Heart right ventricle (tissue), 16 donors: ENCODE data around the gene RPL18A. TPM values are rescaled to one million over a fixed set of nuclear protein-coding genes. Genes with fewer than 3 reads are reported as not detected.

Experiments used
- ATAC-seq, 8 donors: fragments of 200-7000 bp; cut with Tn5 transposase; one replicate each; pipeline ENCODE4 v1.9.1; 2020; ENCODE audit warnings: mild to moderate bottlenecking in 8 of 8, moderate library complexity in 8 of 8, moderate number of reproducible peaks in 1 of 8
- DNase-seq, 2 donors: peaks; one replicate each; pipeline ENCODE4 v3.0.0-alpha.2; 2020
- H3K27ac ChIP-seq, 10 donors: fragments of 200-600 bp; sonication (generic) in 2 of 10; one replicate each; pipeline versions ENCODE4 v1.5.0 to v1.8.0; 2020 to 2022; ENCODE audit warnings: mild to moderate bottlenecking in 3 of 10
- H3K27me3 ChIP-seq, 7 donors: fragments of 200-600 bp; one replicate each; pipeline ENCODE4 v1.8.0; 2021 to 2022; ENCODE audit warnings: mild to moderate bottlenecking in 2 of 7
- H3K36me3 ChIP-seq, 9 donors: fragments of 200-600 bp; sonication (generic) in 1 of 9; one replicate each; pipeline versions ENCODE4 v1.5.0 to v1.8.0; 2020 to 2022; ENCODE audit warnings: mild to moderate bottlenecking in 2 of 9
- H3K4me1 ChIP-seq, 9 donors: fragments of 200-600 bp; sonication (generic) in 1 of 9; one replicate each; pipeline versions ENCODE4 v1.5.0 to v1.8.0; 2020 to 2022; ENCODE audit warnings: mild to moderate bottlenecking in 4 of 9
- H3K4me3 ChIP-seq, 10 donors: fragments of 200-600 bp; sonication (generic) in 2 of 10; one replicate each; pipeline versions ENCODE4 v1.5.0 to v1.8.0; 2020 to 2022; ENCODE audit warnings: mild to moderate bottlenecking in 7 of 10, moderate library complexity in 2 of 10
- H3K9me3 ChIP-seq, 11 donors: fragments of 200-600 bp in 10 of 11; sonication (generic) in 2 of 11; one replicate each; pipeline versions ENCODE4 v1.5.0 to v1.8.0; 2013 to 2022; ENCODE audit warnings: mild to moderate bottlenecking in 2 of 11, control low read depth in 1 of 11, moderate library complexity in 1 of 11
- CTCF ChIP-seq, 9 donors: fragments of 200-600 bp; sonication (generic) in 2 of 9; IDR thresholded peaks; one replicate each; pipeline versions ENCODE4 v1.5.0 to v1.8.0; 2021 to 2022; ENCODE audit warnings: antibody characterized with exemption in 9 of 9, mild to moderate bottlenecking in 5 of 9, moderate library complexity in 1 of 9
- WGBS, 2 donors: extraction: QIAGEN DNeasy Blood & Tissue Kit; methylation state at CpG; one replicate each; pipeline ENCODE4 v1.1.7; 2013; ENCODE audit warnings: inconsistent platforms in 1 of 2; 5-methylcytosine and 5-hydroxymethylcytosine counted together
- intact Hi-C, 10 donors: fragments of 100-400 bp; cut with DNase I; formaldehyde crosslinking; loops; one replicate each; pipeline versions ENCODE4 v1.11.1 to v1.14.2; 2022
- polyA plus RNA-seq, 2 donors: library from polyadenylated mRNA; stranded (reverse); fragments of 200-250 nt; gene quantifications; one replicate each; pipeline ENCODE4 v1.2.3, GENCODE V29; 2013
- total RNA-seq, 10 donors: library from RNA; stranded (reverse); fragmentation: NEBNext Ultra II Directional in 3 of 10; extraction: Animal tissue kit (Norgen Biotek cat#: 25700) in 3 of 10; gene quantifications; one replicate each; pipeline versions ENCODE4 v1.2.1 to v1.2.4, GENCODE V29; 2021 to 2023
- donor health status: Arrhythmogenic right ventricular cardiomyopathy.
- donor health status: ischemic (EF 13 %, LVEDD 7.1; RV severe dilation, severe dysfunction).
- donor health status: healthy with polysubstance abuse.
- donor health status: DM: no; HTN: yes; CAD: no.
- donor health status: DM: no; HTN: no; CAD: no.
- donor health status: ischemic (EF 25% LVEDD 6.9; RV normal size, moderate dysfunction).
- donor health status: ischemic (EF 25% LVEDD 5.7; RV mildly dilated, moderate dysfunction).
- donor health status: healthy.
- donor health status: DM: yes; HTN: yes; CAD: no.
- donor health status: Ischemic cardiomyopathy.
- donor health status: ischemic (EF 35%, LVEDD 5.7; RV mildly dilated, moderate dysfunction).
- donor health status: nonischemic (EF 11% LVEDD 7.7; RV severe dilation, severe dysfunction).
- donor health status: DM: yes; HTN: yes; CAD: no.
- donor health status: PGD.
- donor health status: ischemic (EF 29% LVEDD 5.4; RV normal size, mild dysfunction).
- donor health status: nonischemic (EF 23%, LVEDD 6.1; RV moderate dilation, normal function).

RPL18A gene
- total and polyA plus RNA-seq, 12 donors, result 623 to 2,570 (median 686) TPM

GRCh38 chr19:17909003-17909732 is 49.5 kb downstream of the RPL18A start:
- H3K4me3 ChIP-seq, result no peak overlapping the region
- 57 to 71% methylated on average over 7 of the region's 7 CpGs for WGBS, 2 donors
- ATAC-seq, result no peak
- TF ChIP-seq CTCF (IDR thresholded peaks at IDR 0.05), result no peak
- H3K4me1 ChIP-seq, result no peaks in the 10 kb centered on the region
- no peaks in the 10 kb centered on the region for H3K36me3 ChIP-seq
- no peak overlapping the region for H3K27ac ChIP-seq
- H3K27me3 ChIP-seq, result peaks cover 0 to 21% (median 6%) of the 10 kb centered on the region in 7 donors
- no peak for DNase-seq
- intact Hi-C loops, result no loop called here
- H3K9me3 ChIP-seq, result peaks cover 0 to 40% (median 20%) of the 10 kb centered on the region in 11 donors

- intact Hi-C loops, result no loop called here
- Histone ChIP-seq H3K27me3 (peaks cover 0 to 26% (median 5%) of the 10 kb centered on the region in 7 donors), H3K36me3 (no peaks in the 10 kb centered on the region), H3K4me3 (no peak overlapping the region), H3K27ac (no peak overlapping the region), H3K9me3 (peaks cover 0 to 43% (median 20%) of the 10 kb centered on the region in 11 donors), H3K4me1 (no peaks in the 10 kb centered on the region)
- 76 to 81% methylated on average over 11 of the region's 11 CpGs for WGBS, 2 donors
- TF ChIP-seq CTCF (IDR thresholded peaks at IDR 0.05), result no peak
- ATAC-seq (no peak), DNase-seq (no peak)
Measured at GRCh38 chr19:17910791-17911360, 51.2 kb downstream of the RPL18A start.

Other genes starting within 250 kb of the RPL18A start
- gene UNC13A, start 171.6 kb upstream of the RPL18A start, total RNA-seq, result under 1 TPM in 8 of 10 donors, not detected in 2; 0.02 to 0.72 (median 0.06) TPM
- gene UNC13A, start 171.6 kb upstream of the RPL18A start, polyA plus RNA-seq, result under 1 TPM; 0.03 to 0.44 TPM
- 10 to 100 TPM; 20.7 to 48.7 (median 27.1) TPM for gene MAP1S, start 140.4 kb upstream of the RPL18A start, total RNA-seq
- gene MAP1S, start 140.4 kb upstream of the RPL18A start, polyA plus RNA-seq, result 10 to 100 TPM; 20.4 to 25.7 TPM
- gene FCHO1, start 108.4 kb upstream of the RPL18A start, total RNA-seq, result 1 to 10 TPM in 4 of 10 donors, under 1 TPM in 6; 0.21 to 2.6 (median 0.83) TPM
- under 1 TPM; 0.44 to 0.61 TPM for gene FCHO1, start 108.4 kb upstream of the RPL18A start, polyA plus RNA-seq
- not detected for gene B3GNT3, start 64.8 kb upstream of the RPL18A start, total RNA-seq
- not detected for gene B3GNT3, start 64.8 kb upstream of the RPL18A start, polyA plus RNA-seq
- not detected for gene INSL3, start 38.4 kb upstream of the RPL18A start, total RNA-seq
- under 1 TPM in 1 of 2 donors, not detected in 1; 0.04 TPM for gene INSL3, start 38.4 kb upstream of the RPL18A start, polyA plus RNA-seq
- gene JAK3, start 11.9 kb upstream of the RPL18A start, total RNA-seq, result 10 to 100 TPM in 1 of 10 donors, 1 to 10 TPM in 7, under 1 TPM in 2; 0.59 to 16.9 (median 1.6) TPM
- 1 to 10 TPM in 1 of 2 donors, under 1 TPM in 1; 0.88 to 3.7 TPM for gene JAK3, start 11.9 kb upstream of the RPL18A start, polyA plus RNA-seq
- under 1 TPM in 1 of 10 donors, not detected in 9; 0.16 TPM for gene SLC5A5, start 12.0 kb downstream of the RPL18A start, total RNA-seq
- gene SLC5A5, start 12.0 kb downstream of the RPL18A start, polyA plus RNA-seq, result not detected
- 10 to 100 TPM; 52.0 to 94.2 (median 61.6) TPM for gene CCDC124, start 73.1 kb downstream of the RPL18A start, total RNA-seq
- 100 to 1,000 TPM; 135 to 240 TPM for gene CCDC124, start 73.1 kb downstream of the RPL18A start, polyA plus RNA-seq
- gene KCNN1, start 107.2 kb downstream of the RPL18A start, total RNA-seq, result under 1 TPM in 1 of 10 donors, not detected in 9; 0.72 TPM
- gene KCNN1, start 107.2 kb downstream of the RPL18A start, polyA plus RNA-seq, result not detected
- 10 to 100 TPM in 5 of 10 donors, 1 to 10 TPM in 5; 4.8 to 22.4 (median 10.0) TPM for gene ARRDC2, start 148.3 kb downstream of the RPL18A start, total RNA-seq
- gene ARRDC2, start 148.3 kb downstream of the RPL18A start, polyA plus RNA-seq, result 10 to 100 TPM; 19.3 to 45.5 TPM
- 1 to 10 TPM in 2 of 10 donors, under 1 TPM in 8; 0.24 to 5.4 (median 0.45) TPM for gene IL12RB1, start 227.0 kb downstream of the RPL18A start, total RNA-seq
- gene IL12RB1, start 227.0 kb downstream of the RPL18A start, polyA plus RNA-seq, result under 1 TPM; 0.36 to 0.51 TPM
- gene MAST3, start 237.9 kb downstream of the RPL18A start, total RNA-seq, result 1 to 10 TPM; 2.8 to 6.4 (median 4.6) TPM
- 1 to 10 TPM; 1.5 to 2.6 TPM for gene MAST3, start 237.9 kb downstream of the RPL18A start, polyA plus RNA-seq